Measurements from ENCODE around the gene CDC42BPG.

- TF ChIP-seq POLR2AphosphoS5 (IDR thresholded peaks at IDR 0.05; ENCODE audit: insufficient read depth in 1 of 2, low read depth in 1 of 2) (no peak), CTCF (IDR thresholded peaks at IDR 0.05) (no peak), POLR2A (IDR thresholded peaks at IDR 0.05) (no peak)
Observed at GRCh38 chr11:64875369-64876228, 31.1 kb upstream of the CDC42BPG start.
